GM12892 (cell line): ENCODE data around the gene CEACAM3.

Source experiments
- POLR2A ChIP-seq: IDR thresholded peaks from 2 replicates; pipeline ENCODE4 v1.6.1; 2011; ENCODE audit warnings: low read depth, low read length, control low read depth
- POLR2AphosphoS5 ChIP-seq: IDR thresholded peaks from 2 replicates; pipeline ENCODE4 v1.6.1; 2011; ENCODE audit warnings: low read depth, low read length, control low read depth

DNA sequence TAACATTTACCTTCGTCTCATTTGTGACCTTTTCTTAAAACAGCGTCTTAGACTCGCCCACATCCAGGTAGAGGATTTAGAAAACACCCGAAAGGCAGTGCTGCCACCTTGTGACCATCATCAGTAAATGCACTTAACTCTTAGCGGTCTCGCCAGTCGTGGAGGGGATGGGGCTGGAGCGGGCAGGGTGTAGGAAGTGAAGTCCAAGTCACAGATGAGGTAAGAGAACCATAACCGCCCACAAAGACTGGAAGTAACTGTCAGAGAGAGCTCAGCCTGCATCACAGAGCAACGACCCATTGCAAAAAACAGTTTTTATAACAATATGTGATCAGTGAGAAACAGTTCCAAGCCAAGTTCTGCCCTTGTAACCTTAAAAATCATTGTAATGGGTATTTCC lies 10.7 kb upstream of the CEACAM3 start:
- TF ChIP-seq POLR2A = no peak
- TF ChIP-seq POLR2AphosphoS5 = no peak
